PC-9 (cell line): ENCODE data around the gene FKBP1B.

Experiments
- CTCF ChIP-seq: fragments of 200-600 bp; sonication (generic); conservative IDR thresholded peaks from 2 replicates; pipeline ENCODE4 v1.6.1; 2017; ENCODE audit warnings: mixed run types, antibody characterized with exemption, mild to moderate bottlenecking, moderate library complexity
- EZH2 ChIP-seq: fragments of 200-600 bp; sonication (generic); IDR thresholded peaks from 2 replicates; pipeline ENCODE4 v1.8.0; 2017; ENCODE audit warnings: antibody characterized with exemption, low read depth

GRCh38 chr2:24022324-24022974 lies 27.1 kb upstream of the FKBP1B start:
- TF ChIP-seq CTCF (no peak), EZH2 (no peak)
